Fibroblast of skin of right quadriceps (primary cell): Measurements from ENCODE around the gene ENOSF1.
A peak's percentile ranks its signal among the peaks of the same experiment; 100 is the strongest.
"Not testable (repeated sequence)": the region's sequence is repeated elsewhere in the genome, so short reads cannot be mapped to it uniquely, and the experiment has no call there.

Experiments used
- DNase-seq: peaks from one replicate; pipeline ENCODE4 v3.0.0-alpha.2; 2013

Gene ENOSF1

GRCh38 chr18:703213-703967 is 9.0 kb downstream of the ENOSF1 start:
- DNase-seq = peak; percentile 83

- DNase-seq = peak; percentile 10
These were observed 14.6 kb downstream of the ENOSF1 start for GRCh38 chr18:697800-698199.

DNA sequence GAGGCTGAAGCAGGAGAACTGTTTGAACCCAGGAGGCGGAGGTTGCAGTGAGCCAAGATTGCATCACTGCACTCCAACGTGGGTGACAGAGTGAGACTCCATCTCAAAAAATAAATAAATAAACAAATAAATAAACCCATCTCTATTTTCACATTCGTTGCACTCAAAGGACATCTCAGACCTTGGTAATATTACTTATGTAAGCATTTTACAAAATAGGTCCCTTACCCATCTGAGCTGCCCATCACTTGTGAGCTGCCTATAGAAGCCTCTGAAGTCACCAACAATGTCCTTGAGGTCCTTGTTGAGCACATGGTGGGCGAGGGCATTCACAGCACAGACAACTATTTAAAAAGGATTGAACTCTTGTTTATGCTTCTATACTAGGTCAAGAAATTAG is 15.4 kb downstream of the ENOSF1 start:
- DNase-seq = no peak

DNA sequence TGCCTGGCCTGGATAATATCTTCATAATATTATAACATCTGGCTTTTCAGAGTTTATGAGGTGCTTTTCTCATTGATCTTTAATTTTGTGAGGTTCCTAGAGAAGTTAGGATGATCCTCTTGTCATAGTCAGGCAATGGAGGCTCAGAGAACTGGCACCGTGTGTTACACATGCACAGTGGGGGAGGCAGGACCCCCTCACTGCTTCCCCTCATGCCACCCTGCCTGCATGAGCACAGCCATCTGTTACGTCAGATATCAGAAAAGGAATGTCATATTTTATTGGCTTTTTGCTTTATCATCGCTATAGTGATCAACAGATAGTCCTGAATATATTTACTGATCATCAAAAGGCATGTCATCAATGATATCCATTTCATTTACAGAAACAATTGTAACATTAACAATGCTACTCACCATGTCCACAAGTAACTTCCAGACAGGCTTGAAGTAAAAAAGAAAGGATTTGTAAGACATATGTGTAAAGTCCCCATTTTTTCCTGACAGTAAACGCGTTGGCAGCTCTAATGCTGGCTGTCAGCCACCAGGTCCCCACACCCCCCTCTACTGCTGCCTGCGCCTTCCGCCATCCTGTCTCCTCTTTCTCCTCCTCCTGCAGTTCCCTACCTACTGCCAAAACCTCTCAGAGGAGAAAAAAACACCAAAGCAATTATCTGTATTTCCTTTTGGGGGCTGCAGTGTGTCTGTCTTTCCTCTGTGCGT is 18.8 kb downstream of the ENOSF1 start:
- no peak for DNase-seq

- DNase-seq = no peak
These were observed 19.6 kb downstream of the ENOSF1 start for GRCh38 chr18:692824-693223.

DNA sequence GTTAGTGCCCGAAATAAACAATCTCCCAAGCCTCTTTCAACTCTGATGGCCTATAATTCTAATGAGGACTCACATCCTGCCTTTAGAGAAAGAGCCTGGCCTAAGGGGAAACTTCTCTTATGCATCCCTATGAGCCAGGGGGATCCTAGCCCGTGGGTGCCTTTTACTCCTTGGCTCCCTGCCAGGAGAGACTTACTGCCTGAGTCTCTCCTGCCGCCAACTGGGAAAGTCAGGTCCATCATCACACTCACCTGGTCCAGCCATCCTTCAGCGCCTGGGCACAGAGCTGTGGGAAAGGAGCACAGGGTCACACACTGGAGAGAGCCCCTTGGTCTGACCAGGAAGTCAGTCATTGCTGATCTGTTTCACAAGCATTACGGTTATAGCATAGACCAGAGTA is 24.1 kb downstream of the ENOSF1 start:
- DNase-seq = no peak

- peak; percentile 14 for DNase-seq
These were observed 25.9 kb downstream of the ENOSF1 start for GRCh38 chr18:686339-687111.

DNA sequence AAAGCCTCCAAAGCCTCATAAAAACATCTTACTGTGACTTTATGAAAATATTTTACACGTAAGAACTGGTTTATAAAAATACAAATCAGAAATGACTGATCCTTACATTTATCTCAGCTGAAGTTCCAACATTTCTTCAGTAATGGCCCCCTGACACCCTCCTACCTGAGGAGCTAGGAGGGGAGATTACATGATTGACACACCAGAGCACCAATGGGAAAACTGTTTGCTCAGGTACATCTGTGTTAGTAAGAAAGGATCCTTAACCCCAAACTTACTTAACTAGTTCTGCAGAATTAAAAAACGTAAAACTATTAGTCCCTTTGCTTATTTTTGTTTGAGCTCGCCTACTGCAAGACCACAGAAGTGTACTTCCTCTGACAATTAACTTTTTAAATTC is 27.0 kb downstream of the ENOSF1 start:
- DNase-seq = no peak

DNA sequence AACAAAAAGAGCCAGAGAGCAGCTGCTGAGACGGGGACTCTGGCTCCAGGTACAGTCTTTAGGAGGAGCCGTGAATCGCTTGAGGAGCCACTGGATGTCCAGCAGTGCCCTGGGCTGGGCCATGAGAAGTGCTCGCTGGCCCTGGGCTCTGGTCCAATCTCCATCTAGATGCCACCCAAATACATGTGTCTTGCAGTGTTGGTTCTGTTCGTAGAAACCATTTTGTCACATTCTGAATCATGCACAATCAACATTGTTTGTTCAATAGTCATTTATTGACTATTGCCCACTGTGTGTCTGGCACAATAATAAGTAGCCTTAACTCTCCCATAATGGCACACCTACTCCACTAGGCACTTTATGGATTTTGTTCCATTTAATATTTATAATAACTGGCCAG is 28.9 kb downstream of the ENOSF1 start:
- no peak for DNase-seq

- DNase-seq = no peak
These were observed 29.6 kb downstream of the ENOSF1 start for GRCh38 chr18:682833-683232.

DNA sequence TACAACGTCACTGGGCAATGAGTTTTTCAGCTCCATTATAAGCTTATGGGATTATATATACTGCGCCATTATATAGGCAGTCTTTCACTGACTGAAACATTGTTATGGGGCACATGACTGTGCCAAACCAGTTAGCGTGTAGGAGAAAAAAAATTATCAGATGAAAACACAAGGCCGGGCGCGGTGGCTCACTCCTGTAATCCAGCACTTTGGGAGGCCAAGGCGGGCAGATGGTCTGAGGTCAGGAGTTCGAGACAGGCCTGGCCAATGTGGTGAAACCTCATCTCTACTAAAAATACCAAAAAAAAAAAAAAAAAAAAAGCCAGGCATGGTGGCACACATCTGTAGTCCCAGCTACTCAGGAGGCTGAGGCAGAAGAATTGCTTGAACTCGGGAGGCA is 30.0 kb downstream of the ENOSF1 start:
- not testable (repeated sequence) for DNase-seq

DNA sequence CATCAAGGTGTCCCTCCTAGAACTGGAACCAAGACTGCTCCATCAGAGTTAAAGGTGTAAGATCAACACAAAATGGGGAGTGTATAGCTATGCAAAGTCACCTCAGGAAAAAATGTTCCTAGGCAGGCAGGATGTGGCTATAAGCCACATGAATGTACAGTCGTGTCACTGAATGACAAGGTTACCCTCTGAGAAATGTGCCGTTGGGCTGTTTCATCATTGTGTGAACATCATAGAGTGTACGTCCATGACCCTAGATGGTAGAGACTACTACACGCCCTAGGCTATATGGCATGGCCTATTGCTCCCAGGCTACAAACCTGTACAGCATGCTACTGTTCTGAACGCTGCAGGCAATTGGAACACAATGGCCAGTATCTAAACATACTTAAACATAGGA is 30.4 kb downstream of the ENOSF1 start:
- no peak for DNase-seq

DNA sequence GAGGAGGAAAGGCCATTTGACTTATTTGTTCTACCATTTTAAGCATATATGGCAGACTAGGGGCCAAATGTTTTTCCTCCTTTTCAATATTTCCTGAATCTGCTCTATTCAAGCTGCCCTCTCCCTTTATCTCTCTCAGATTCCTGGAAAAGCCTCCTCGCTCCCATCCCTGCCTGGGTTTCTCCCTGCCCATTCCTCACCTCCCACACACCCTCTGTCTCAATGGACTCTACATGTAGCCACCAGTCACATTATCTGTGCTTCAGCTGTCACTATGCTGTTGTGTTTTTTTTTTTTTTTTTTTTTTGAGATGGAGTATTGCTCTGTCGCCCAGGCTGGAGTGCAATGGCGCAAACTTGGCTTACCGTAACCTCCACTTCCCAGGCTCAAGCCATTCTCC is 32.0 kb downstream of the ENOSF1 start:
- DNase-seq = no peak

DNA sequence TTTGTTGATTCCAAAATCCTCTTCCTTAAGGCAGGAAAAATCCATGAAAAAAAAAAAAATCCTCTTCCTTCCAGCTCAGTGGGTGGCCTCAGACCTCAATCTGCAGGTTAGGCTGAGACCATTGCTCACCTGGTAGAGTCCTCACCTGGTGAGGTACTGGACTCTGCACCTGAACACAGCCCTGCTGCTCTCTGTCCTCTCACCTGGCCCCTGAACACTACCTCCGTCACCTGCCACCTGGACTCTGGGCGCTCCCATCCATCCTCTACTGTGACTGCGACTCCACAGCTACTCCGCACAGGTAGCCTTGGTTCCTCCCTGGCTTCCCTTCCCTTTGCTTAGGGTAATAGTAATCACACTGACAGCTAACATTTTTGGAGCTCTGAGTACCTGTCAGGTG is 32.9 kb downstream of the ENOSF1 start:
- no peak for DNase-seq

GRCh38 chr18:678482-679182 is 33.8 kb downstream of the ENOSF1 start:
- no peak for DNase-seq

DNA sequence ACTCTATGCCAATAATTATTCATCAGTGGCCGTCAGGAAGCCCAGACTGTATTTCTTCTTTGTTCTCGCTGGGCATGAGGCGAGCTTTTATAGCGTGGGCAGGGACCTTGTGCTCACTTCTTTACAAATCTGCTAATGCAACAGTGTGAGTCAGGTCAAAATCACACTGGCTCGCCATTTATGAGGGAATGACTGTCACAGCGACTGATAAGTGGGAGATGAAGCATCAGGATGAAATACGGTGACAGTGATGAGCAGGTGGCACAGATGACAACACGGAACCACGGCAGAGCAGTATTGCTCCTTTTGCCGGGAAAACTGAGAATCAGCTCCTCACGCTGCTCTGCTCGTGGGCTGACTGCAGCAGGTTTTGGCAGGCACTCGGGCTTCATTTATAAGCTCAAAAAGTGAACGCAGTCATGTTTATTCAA is 34.5 kb downstream of the ENOSF1 start:
- no peak for DNase-seq

DNA sequence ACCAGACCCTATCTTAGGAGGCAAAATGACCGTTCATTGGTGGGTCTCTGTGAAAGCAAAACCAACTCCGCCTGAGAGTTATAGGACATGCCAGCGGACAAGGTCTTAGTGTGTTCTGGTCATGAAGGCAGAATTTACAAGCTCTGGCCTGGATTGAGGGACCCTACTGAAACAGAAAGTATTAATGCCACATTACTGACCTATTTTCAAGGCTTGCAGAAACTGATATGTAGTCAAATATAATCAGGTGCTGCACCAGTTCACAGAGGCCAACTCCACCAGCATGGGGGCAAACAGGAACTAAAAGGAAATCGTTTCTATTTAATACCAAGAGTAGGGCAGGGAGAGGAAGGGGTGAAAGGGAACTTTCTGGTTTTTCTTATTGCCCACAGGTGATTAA is 35.3 kb downstream of the ENOSF1 start:
- DNase-seq = no peak

GRCh38 chr18:676736-677135 is 35.7 kb downstream of the ENOSF1 start:
- no peak for DNase-seq

DNA sequence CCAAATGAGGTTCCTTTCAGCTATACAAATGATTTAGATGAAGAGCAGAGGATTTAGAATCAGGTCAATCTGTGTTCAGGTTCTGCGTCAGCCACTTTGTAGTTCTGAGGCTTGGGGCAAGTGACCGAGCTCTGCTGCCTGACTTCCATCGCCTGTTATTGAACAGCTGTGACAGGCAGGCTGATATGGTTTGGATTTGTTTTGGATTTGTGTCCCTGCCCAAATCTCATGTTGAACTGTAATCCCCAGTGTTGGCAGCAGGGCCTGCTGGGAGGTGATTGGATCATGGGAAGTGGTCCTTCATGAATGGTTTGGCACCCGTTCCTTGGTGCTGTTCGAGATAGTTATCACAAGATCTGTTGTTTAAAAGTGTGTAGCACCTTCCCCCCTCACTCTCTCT is 36.4 kb downstream of the ENOSF1 start:
- no peak for DNase-seq

GRCh38 chr18:675307-675706 is 37.1 kb downstream of the ENOSF1 start:
- DNase-seq = no peak

DNA sequence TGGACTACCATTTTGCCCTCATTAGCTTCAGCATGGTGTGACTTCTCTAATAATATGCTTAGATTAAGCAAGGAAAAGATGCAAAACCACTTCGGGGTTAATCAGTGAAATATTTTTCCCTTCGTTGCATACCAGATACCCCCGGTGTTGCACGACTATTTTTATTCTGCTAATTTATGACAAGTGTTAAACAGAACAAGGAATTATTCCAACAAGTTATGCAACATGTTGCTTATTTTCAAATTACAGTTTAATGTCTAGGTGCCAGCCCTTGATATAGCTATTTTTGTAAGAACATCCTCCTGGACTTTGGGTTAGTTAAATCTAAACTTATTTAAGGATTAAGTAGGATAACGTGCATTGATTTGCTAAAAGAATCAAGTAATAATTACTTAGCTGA is 38.7 kb downstream of the ENOSF1 start:
- no peak for DNase-seq

- no peak for DNase-seq
These were observed 39.1 kb downstream of the ENOSF1 start for GRCh38 chr18:673317-673716.

GRCh38 chr18:671405-671804 is 41.0 kb downstream of the ENOSF1 start:
- DNase-seq = no peak
